Measurements from ENCODE around the gene ASPRV1. TPM values are rescaled to one million over a fixed set of nuclear protein-coding genes. Genes with fewer than 3 reads are reported as not detected.

ASPRV1 gene
- total and polyA plus RNA-seq, 3 donors from 2014 or later: 3.5 to 9.2 (median 8.2) TPM

GRCh38 chr2:69975853-69976462, 14.5 kb upstream of the ASPRV1 start:
- 89 to 90% methylated on average over 13 of the region's 13 CpGs for WGBS, 2 donors
- no peaks in the 10 kb centered on the region for H3K27me3 ChIP-seq
- H3K27ac ChIP-seq: no peak overlapping the region
- intact Hi-C loops (cut with DNase I; ENCODE audit: low total_unique reads): no loop called here
- TF ChIP-seq CTCF (IDR thresholded peaks at IDR 0.05) (no peak), POLR2A (IDR thresholded peaks at IDR 0.05) (no peak)
- no peak overlapping the region for H3K4me3 ChIP-seq
- H3K4me1 ChIP-seq: no peaks in the 10 kb centered on the region
- no peaks in the 10 kb centered on the region for H3K36me3 ChIP-seq (ENCODE audit: low read depth, missing control alignments)
- no peaks in the 10 kb centered on the region for H3K9me3 ChIP-seq
- DNase-seq: no peak

GRCh38 chr2:69975136-69975852, 13.9 kb upstream of the ASPRV1 start:
- Histone ChIP-seq H3K4me3 (no peak overlapping the region), H3K27me3 (no peaks in the 10 kb centered on the region), H3K36me3 (ENCODE audit: low read depth, missing control alignments) (no peaks in the 10 kb centered on the region), H3K9me3 (no peaks in the 10 kb centered on the region), H3K27ac (no peak overlapping the region), H3K4me1 (no peaks in the 10 kb centered on the region)
- DNase-seq: no peak
- no peak for TF ChIP-seq CTCF (IDR thresholded peaks at IDR 0.05)
- TF ChIP-seq POLR2A (IDR thresholded peaks at IDR 0.05): no peak
- 81 to 89% methylated on average over 12 of the region's 12 CpGs for WGBS, 2 donors
- intact Hi-C loops (cut with DNase I; ENCODE audit: low total_unique reads): no loop called here

GRCh38 chr2:69973335-69973735, 11.9 kb upstream of the ASPRV1 start:
- H3K4me3 ChIP-seq: no peak overlapping the region
- WGBS, 2 donors: 70 to 79% methylated on average over 4 of the region's 4 CpGs
- no peak for TF ChIP-seq POLR2A (IDR thresholded peaks at IDR 0.05)
- TF ChIP-seq CTCF (IDR thresholded peaks at IDR 0.05): no peak
- no peak overlapping the region for H3K27ac ChIP-seq
- H3K4me1 ChIP-seq: no peaks in the 10 kb centered on the region
- intact Hi-C loops (cut with DNase I; ENCODE audit: low total_unique reads): no loop called here
- no peaks in the 10 kb centered on the region for H3K36me3 ChIP-seq (ENCODE audit: low read depth, missing control alignments)
- H3K27me3 ChIP-seq: no peaks in the 10 kb centered on the region
- DNase-seq: no peak
- H3K9me3 ChIP-seq: no peaks in the 10 kb centered on the region

- TF ChIP-seq POLR2A (IDR thresholded peaks at IDR 0.05): no peak
- no peak for TF ChIP-seq CTCF (IDR thresholded peaks at IDR 0.05)
- H3K36me3 ChIP-seq (ENCODE audit: low read depth, missing control alignments): no peaks in the 10 kb centered on the region
- H3K27ac ChIP-seq: no peak overlapping the region
- DNase-seq: no peak
- no peak overlapping the region for H3K4me3 ChIP-seq
- H3K4me1 ChIP-seq: no peaks in the 10 kb centered on the region
- intact Hi-C loops (cut with DNase I; ENCODE audit: low total_unique reads): no loop called here
- no peaks in the 10 kb centered on the region for H3K27me3 ChIP-seq
- WGBS, 2 donors: 95 to 100% methylated on average over 1 of the region's 1 CpG
- no peaks in the 10 kb centered on the region for H3K9me3 ChIP-seq
Observed at GRCh38 chr2:69972822-69973221, 11.4 kb upstream of the ASPRV1 start.

- H3K27ac ChIP-seq: no peak overlapping the region
- intact Hi-C loops (cut with DNase I; ENCODE audit: low total_unique reads): no loop called here
- 72 to 74% methylated on average over 4 of the region's 4 CpGs for WGBS, 2 donors
- H3K27me3 ChIP-seq: no peaks in the 10 kb centered on the region
- H3K36me3 ChIP-seq (ENCODE audit: low read depth, missing control alignments): no peaks in the 10 kb centered on the region
- TF ChIP-seq POLR2A (IDR thresholded peaks at IDR 0.05) (no peak), CTCF (IDR thresholded peaks at IDR 0.05) (no peak)
- DNase-seq: no peak
- H3K4me3 ChIP-seq: no peak overlapping the region
- H3K9me3 ChIP-seq: no peaks in the 10 kb centered on the region
- no peaks in the 10 kb centered on the region for H3K4me1 ChIP-seq
Observed at GRCh38 chr2:69969991-69970390, 8.6 kb upstream of the ASPRV1 start.

Data from testis (tissue), 3 donors.